Measurements from ENCODE around the gene ATP6AP1.
A peak's percentile ranks its signal among the peaks of the same experiment; 100 is the strongest.

The ATP6AP1 gene

DNA sequence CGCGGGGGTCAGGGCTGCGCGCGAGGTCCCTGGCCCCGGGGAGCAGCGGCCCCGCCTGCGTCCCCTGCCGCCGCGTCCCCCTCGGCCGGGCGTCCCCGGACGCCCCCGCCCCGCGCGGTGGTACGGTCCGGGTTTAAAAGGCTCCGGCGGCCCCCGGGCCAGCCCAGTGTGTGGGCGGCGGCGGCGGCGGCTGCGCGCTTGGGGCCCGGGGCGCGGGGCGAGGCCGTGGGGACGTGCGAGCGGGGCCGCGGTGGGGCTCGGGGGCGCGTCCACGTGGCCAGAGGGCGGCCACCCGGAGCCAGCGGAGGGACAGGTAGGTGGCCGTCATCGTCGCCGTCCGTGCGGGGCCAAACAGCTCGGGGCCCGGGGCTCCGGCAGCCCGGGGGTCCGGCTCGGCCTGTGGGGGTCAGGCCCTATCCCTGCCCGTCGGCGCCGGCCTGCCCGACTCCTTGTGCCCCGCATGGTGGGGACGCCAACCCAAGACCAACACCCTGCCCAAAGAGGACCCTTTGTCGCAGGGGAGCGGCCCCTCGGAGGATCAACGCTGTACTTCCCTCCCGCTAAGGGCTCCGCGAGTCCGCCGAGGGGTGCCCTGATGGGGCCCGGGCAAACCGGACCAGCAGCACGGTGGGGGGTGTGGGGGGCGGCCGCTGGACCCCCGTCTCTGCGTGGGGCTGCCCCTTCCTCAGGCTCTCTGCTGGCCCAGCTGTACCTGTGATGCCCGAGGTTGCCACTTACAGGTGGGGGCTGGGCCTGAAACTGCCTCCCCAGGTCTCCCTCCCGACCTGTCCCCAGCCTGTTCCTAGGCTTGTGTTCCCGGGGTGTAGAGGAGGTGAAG lies 29.9 kb downstream of the ATP6AP1 start, which contains the start of gene PLXNA3:
PLXNA3 (plus strand) TSS at position 166 of the 838 bp plus-strand sequence. CDS start 1,903 bp downstream, outside the sequence.
- in situ Hi-C loops (cut with HindIII; ENCODE audit: low pct_ligation_motif_present, low sequenced_read_pairs) = no loop called here
- DNase-seq = no peak
- H3K4me3 ChIP-seq (ENCODE audit: low read depth, low read length) = peak within 1 kb of the TSS; percentile 71
- H3K36me3 ChIP-seq (replicated peaks) = peaks cover 11% of the 10 kb centered on the region
- TF ChIP-seq, protein P1, sequence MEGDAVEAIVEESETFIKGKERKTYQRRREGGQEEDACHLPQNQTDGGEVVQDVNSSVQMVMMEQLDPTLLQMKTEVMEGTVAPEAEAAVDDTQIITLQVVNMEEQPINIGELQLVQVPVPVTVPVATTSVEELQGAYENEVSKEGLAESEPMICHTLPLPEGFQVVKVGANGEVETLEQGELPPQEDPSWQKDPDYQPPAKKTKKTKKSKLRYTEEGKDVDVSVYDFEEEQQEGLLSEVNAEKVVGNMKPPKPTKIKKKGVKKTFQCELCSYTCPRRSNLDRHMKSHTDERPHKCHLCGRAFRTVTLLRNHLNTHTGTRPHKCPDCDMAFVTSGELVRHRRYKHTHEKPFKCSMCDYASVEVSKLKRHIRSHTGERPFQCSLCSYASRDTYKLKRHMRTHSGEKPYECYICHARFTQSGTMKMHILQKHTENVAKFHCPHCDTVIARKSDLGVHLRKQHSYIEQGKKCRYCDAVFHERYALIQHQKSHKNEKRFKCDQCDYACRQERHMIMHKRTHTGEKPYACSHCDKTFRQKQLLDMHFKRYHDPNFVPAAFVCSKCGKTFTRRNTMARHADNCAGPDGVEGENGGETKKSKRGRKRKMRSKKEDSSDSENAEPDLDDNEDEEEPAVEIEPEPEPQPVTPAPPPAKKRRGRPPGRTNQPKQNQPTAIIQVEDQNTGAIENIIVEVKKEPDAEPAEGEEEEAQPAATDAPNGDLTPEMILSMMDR (IDR thresholded peaks at IDR 0.05; ENCODE audit: low read depth, low read length, missing control alignments) = no peak
- H3K27me3 ChIP-seq (replicated peaks) = no peaks in the 10 kb centered on the region
- H3K27ac ChIP-seq = peak within 1 kb of the TSS; percentile 87

DNA sequence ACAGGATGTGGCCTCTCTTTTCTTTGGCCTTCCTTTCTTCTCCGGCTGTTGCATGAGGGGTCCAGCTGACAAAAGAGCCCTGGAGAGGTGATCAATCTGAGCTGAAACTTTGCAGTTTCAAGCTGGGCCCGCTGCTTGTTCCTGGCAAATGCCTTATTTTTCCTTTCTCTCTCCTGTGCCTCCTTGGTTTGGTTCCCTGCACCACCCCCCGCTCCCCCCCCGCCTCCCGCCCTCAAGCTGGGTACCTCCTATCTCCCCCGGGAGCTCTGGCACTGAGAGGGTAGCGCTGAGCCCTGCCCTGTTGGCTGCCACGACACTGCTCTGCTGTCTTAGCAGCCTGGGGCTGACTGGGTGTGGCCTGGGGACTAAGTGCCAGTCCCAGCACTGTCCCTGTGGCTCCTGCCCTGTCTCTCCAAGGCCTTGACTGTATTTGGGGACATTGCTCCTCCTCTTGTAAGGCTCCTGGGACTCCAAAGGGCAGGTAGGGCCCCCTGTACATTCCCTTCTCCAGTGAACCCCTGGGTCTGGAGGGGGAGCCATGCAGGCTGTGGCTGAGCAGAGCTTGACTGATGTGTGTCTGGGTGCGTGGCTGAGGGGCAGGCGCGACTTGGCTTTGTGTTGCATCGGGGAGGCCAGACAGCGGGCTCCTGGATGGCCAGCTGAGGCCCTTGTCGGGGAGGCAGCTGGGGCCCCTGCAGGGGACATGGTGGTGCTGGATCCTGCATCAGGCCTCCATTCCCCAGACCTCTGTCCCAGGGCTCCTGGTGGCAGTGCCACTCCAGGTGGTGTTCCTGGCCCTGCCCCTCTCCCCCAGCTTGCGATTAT lies 30.7 kb downstream of the ATP6AP1 start:
- H3K4me3 ChIP-seq (ENCODE audit: low read depth, low read length) = peak overlapping the region; percentile 71
- H3K36me3 ChIP-seq (replicated peaks) = peaks cover 15% of the 10 kb centered on the region
- in situ Hi-C loops (cut with HindIII; ENCODE audit: low pct_ligation_motif_present, low sequenced_read_pairs) = no loop called here
- H3K27ac ChIP-seq = no peak overlapping the region
- H3K27me3 ChIP-seq (replicated peaks) = no peaks in the 10 kb centered on the region
- DNase-seq = no peak
- TF ChIP-seq, protein P1 (IDR thresholded peaks at IDR 0.05; ENCODE audit: low read depth, low read length, missing control alignments) = no peak

DNA sequence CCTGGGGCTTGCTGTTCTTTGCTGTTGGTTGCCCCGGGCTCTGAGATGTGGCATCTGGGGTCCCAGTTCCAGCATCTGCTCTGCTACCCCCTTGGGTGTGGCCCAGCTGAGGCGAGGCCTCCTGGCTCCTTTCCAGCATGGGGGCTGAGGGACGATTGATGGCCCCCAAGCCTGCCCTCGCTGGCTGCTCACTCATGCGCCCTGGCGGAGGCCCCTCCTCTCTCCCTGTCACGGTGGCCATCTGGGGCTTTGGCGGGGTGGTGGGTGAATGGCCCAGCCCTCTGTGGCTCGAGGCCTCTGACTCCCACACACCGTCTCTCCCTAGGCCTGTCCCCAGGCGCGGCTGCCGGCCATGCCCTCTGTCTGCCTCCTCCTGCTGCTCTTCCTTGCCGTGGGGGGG lies 31.4 kb downstream of the ATP6AP1 start:
- in situ Hi-C loops (cut with HindIII; ENCODE audit: low pct_ligation_motif_present, low sequenced_read_pairs) = no loop called here

DNA sequence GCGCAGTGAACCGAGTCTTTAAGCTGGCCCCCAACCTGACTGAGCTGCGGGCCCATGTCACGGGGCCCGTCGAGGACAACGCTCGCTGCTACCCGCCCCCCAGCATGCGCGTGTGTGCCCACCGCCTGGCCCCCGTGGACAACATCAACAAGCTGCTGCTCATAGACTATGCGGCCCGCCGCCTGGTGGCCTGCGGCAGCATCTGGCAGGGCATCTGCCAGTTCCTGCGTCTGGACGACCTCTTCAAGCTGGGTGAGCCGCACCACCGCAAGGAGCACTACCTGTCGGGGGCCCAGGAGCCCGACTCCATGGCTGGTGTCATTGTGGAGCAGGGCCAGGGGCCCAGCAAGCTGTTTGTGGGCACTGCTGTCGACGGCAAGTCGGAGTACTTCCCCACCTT lies 31.8 kb downstream of the ATP6AP1 start:
- Histone ChIP-seq H3K4me3 (ENCODE audit: low read depth, low read length) (peak overlapping the region; percentile 71), H3K27me3 (replicated peaks) (no peaks in the 10 kb centered on the region), H3K27ac (no peak overlapping the region), H3K36me3 (replicated peaks) (peaks cover 21% of the 10 kb centered on the region)
- no peak for DNase-seq
- in situ Hi-C loops (cut with HindIII; ENCODE audit: low pct_ligation_motif_present, low sequenced_read_pairs) = no loop called here
- TF ChIP-seq, protein P1 (IDR thresholded peaks at IDR 0.05; ENCODE audit: low read depth, low read length, missing control alignments) = peak; percentile 18

More for the DNA sequence above, 31.4 kb downstream of the ATP6AP1 start:
- TF ChIP-seq, protein P1 (IDR thresholded peaks at IDR 0.05; ENCODE audit: low read depth, low read length, missing control alignments) = no peak
- Histone ChIP-seq H3K4me3 (ENCODE audit: low read depth, low read length) (peak overlapping the region; percentile 71), H3K27me3 (replicated peaks) (no peaks in the 10 kb centered on the region), H3K36me3 (replicated peaks) (peaks cover 19% of the 10 kb centered on the region), H3K27ac (no peak overlapping the region)
- DNase-seq = no peak

DNA sequence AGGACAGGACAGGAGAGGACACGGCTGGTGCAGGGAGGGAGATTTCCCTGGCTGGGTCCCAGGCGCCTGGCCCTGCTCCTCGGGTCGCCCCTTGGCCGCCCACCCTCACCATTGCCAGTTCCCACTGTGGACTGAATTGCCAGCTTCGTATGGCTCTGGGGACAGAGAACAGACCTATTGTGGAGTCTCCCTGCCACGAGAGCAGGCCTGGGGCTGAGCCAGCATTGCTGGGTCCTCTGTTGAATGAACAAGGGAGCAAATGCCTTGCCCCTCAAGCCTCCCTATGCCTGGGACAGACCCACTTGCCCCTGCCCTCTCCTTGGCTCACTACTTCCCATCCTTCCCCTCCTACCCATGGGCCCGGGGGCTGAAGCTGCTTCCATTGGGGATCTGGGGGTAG lies 33.9 kb downstream of the ATP6AP1 start:
- no peak for DNase-seq
- H3K27me3 ChIP-seq (replicated peaks) = no peaks in the 10 kb centered on the region
- in situ Hi-C loops (cut with HindIII; ENCODE audit: low pct_ligation_motif_present, low sequenced_read_pairs) = no loop called here
- TF ChIP-seq, protein P1 (IDR thresholded peaks at IDR 0.05; ENCODE audit: low read depth, low read length, missing control alignments) = no peak
- no peak overlapping the region for H3K27ac ChIP-seq
- H3K36me3 ChIP-seq (replicated peaks) = peaks cover 24% of the 10 kb centered on the region
- no peak overlapping the region for H3K4me3 ChIP-seq (ENCODE audit: low read depth, low read length)

Measured in brain microvascular endothelial cell (primary cell).